Neural cell (in vitro differentiated cells): ENCODE results near the gene TXLNA. TPM values are rescaled to one million over a fixed set of nuclear protein-coding genes. Genes with fewer than 3 reads are reported as not detected.

ENCODE experiments used
- H2AFZ ChIP-seq: fragments of 200-600, 300-800 bp; sonication (generic), shearing (Covaris generic); 2 replicates; pipeline ENCODE4 v1.6.0; 2014; ENCODE audit warnings: low read depth, mild to moderate bottlenecking, antibody characterized with exemption, low read length, moderate library complexity
- H3F3A ChIP-seq: fragments of 200-600 bp; shearing (Covaris generic); 2 replicates; pipeline ENCODE4 v1.6.1; 2016; ENCODE audit warnings: mild to moderate bottlenecking, moderate library complexity, mixed read lengths, antibody characterized with exemption, low read length; ENCODE audit not compliant: insufficient read depth, poor library complexity, severe bottlenecking
- H3K27ac ChIP-seq: fragments of 200-600, 300-800 bp; sonication (generic), shearing (Covaris generic); 2 replicates; pipeline ENCODE4 v1.5.1; 2014; ENCODE audit warnings: mild to moderate bottlenecking, low read length, moderate library complexity
- H3K27me3 ChIP-seq: fragments of 300-800, 200-600 bp; sonication (generic), shearing (Covaris generic); 2 replicates; pipeline ENCODE4 v1.6.0; 2014; ENCODE audit warnings: mild to moderate bottlenecking, low read depth, low read length, moderate library complexity; ENCODE audit not compliant: insufficient read depth
- H3K36me3 ChIP-seq: fragments of 300-800, 200-600 bp; sonication (generic), shearing (Covaris generic); 2 replicates; pipeline ENCODE4 v1.5.1; 2014; ENCODE audit warnings: mild to moderate bottlenecking, antibody characterized with exemption, low read length, moderate library complexity; ENCODE audit not compliant: insufficient read depth
- H3K4me2 ChIP-seq: fragments of 300-800, 200-600 bp; sonication (generic), shearing (Covaris generic); 2 replicates; pipeline ENCODE4 v1.6.0; 2014; ENCODE audit warnings: mild to moderate bottlenecking, low read length
- H3K4me3 ChIP-seq: fragments of 300-800, 200-600 bp; sonication (generic), shearing (Covaris generic); 2 replicates; pipeline ENCODE4 v1.5.1; 2014; ENCODE audit warnings: mild to moderate bottlenecking, low read length, moderate library complexity
- H3K79me2 ChIP-seq: fragments of 200-600 bp; shearing (Covaris generic); replicated peaks from 2 replicates; pipeline ENCODE4 v1.6.0; 2014; ENCODE audit warnings: mild to moderate bottlenecking, low read length, moderate library complexity; ENCODE audit not compliant: insufficient read depth
- H3K9ac ChIP-seq: fragments of 300-800, 200-600 bp; sonication (generic), shearing (Covaris generic); 2 replicates; pipeline ENCODE4 v1.6.1; 2016; ENCODE audit warnings: mild to moderate bottlenecking, low read length, mixed read lengths
- H3K9me2 ChIP-seq: fragments of 200-600 bp; shearing (Covaris generic); 2 replicates; pipeline ENCODE4 v1.6.1; 2016; ENCODE audit warnings: mild to moderate bottlenecking, low read length, mixed read lengths; ENCODE audit not compliant: insufficient read depth
- H3K9me3 ChIP-seq: fragments of 200-600, 300-800 bp; sonication (generic), shearing (Covaris generic); 2 replicates; pipeline ENCODE4 v1.6.1; 2016; ENCODE audit warnings: mild to moderate bottlenecking, mixed run types, low read length, moderate library complexity, mixed read lengths
- H4K20me1 ChIP-seq: fragments of 200-600 bp; shearing (Covaris generic); 2 replicates; pipeline ENCODE4 v1.6.1; 2016; ENCODE audit warnings: mild to moderate bottlenecking, mixed run types; ENCODE audit not compliant: insufficient read depth
- CTCF ChIP-seq: fragments of 450-650 bp; IDR thresholded peaks from 2 replicates; pipeline ENCODE4 v1.5.1; 2014; ENCODE audit warnings: antibody characterized with exemption, mild to moderate bottlenecking, moderate library complexity; ENCODE audit not compliant: poor library complexity, severe bottlenecking
- EP300 ChIP-seq: fragments of 450-650 bp; conservative IDR thresholded peaks from 2 replicates; pipeline ENCODE4 v1.6.1; 2014; ENCODE audit warnings: antibody characterized with exemption, mild to moderate bottlenecking, moderate library complexity; ENCODE audit not compliant: poor library complexity, severe bottlenecking
- EZH2 ChIP-seq: fragments of 200-600, 300-800 bp; shearing (Covaris generic), sonication (generic); IDR thresholded peaks from 2 replicates; pipeline ENCODE4 v1.6.1; 2014; ENCODE audit warnings: antibody characterized with exemption, low read length, borderline replicate concordance, mild to moderate bottlenecking; ENCODE audit not compliant: insufficient read depth, poor library complexity, severe bottlenecking
- MXI1 ChIP-seq: fragments of 450-650 bp; conservative IDR thresholded peaks from 2 replicates; pipeline ENCODE4 v1.6.1; 2014; ENCODE audit warnings: antibody characterized with exemption, mild to moderate bottlenecking; ENCODE audit not compliant: poor library complexity, severe bottlenecking
- POLR2AphosphoS5 ChIP-seq: IDR thresholded peaks from 2 replicates; pipeline ENCODE4 v1.6.1; 2012
- RAD21 ChIP-seq: fragments of 450-650 bp; conservative IDR thresholded peaks from 2 replicates; pipeline ENCODE4 v1.6.1; 2014; ENCODE audit warnings: antibody characterized with exemption, mild to moderate bottlenecking, moderate library complexity
- REST ChIP-seq: IDR thresholded peaks from 2 replicates; pipeline ENCODE4 v1.6.1; 2012; ENCODE audit warnings: borderline replicate concordance
- SMC3 ChIP-seq: fragments of 450-650 bp; conservative IDR thresholded peaks from 2 replicates; pipeline ENCODE4 v1.6.1; 2014; ENCODE audit warnings: antibody characterized with exemption, mild to moderate bottlenecking, moderate library complexity; ENCODE audit not compliant: poor library complexity
- TAF1 ChIP-seq: IDR thresholded peaks from 2 replicates; pipeline ENCODE4 v1.6.1; 2012; ENCODE audit warnings: low read depth
- polyA plus RNA-seq: library from polyadenylated mRNA; depleted of rRNA; stranded (reverse); fragments of >200 nt; gene quantifications from 2 replicates; pipeline ENCODE4 v1.2.3, GENCODE V29; 2014

TXLNA gene
- polyA plus RNA-seq, 1 donor from 2014 or later = 34.5 TPM

GRCh38 chr1:32224285-32224684 is 44.8 kb downstream of the TXLNA start:
- TF ChIP-seq TAF1 (no peak), POLR2AphosphoS5 (no peak), EZH2 (no peak), MXI1 (no peak), RAD21 (no peak), CTCF (no peak), REST (no peak), SMC3 (no peak), EP300 (no peak)
- no peaks in the 10 kb centered on the region for H3K9me3 ChIP-seq
- no peak overlapping the region for H3K4me2 ChIP-seq
- peaks cover 22% of the 10 kb centered on the region for H3K79me2 ChIP-seq
- no peak overlapping the region for H3K27ac ChIP-seq
- no peaks in the 10 kb centered on the region for H3K36me3 ChIP-seq
- no peaks in the 10 kb centered on the region for H3F3A ChIP-seq
- H3K27me3 ChIP-seq = no peaks in the 10 kb centered on the region
- H4K20me1 ChIP-seq = no peaks in the 10 kb centered on the region
- H3K9ac ChIP-seq = no peak overlapping the region
- no peaks in the 10 kb centered on the region for H3K9me2 ChIP-seq
- H2AFZ ChIP-seq = no peak overlapping the region
- H3K4me3 ChIP-seq = no peak overlapping the region

- Histone ChIP-seq H3K9ac (no peak overlapping the region), H3K9me2 (no peaks in the 10 kb centered on the region), H3K36me3 (peaks cover 5% of the 10 kb centered on the region)
Measured at GRCh38 chr1:32228771-32229170, 49.3 kb downstream of the TXLNA start.

More at GRCh38 chr1:32228771-32229170, 49.3 kb downstream of the TXLNA start:
- H3K79me2 ChIP-seq = no peaks in the 10 kb centered on the region
- H3F3A ChIP-seq = no peaks in the 10 kb centered on the region
- no peak overlapping the region for H3K4me3 ChIP-seq
- H4K20me1 ChIP-seq = no peaks in the 10 kb centered on the region
- H3K4me2 ChIP-seq = no peak overlapping the region
- H2AFZ ChIP-seq = no peak overlapping the region
- H3K9me3 ChIP-seq = no peaks in the 10 kb centered on the region
- TF ChIP-seq SMC3 (no peak), MXI1 (no peak), TAF1 (no peak), EZH2 (no peak), CTCF (no peak), RAD21 (no peak), REST (no peak), EP300 (no peak), POLR2AphosphoS5 (no peak)
- no peak overlapping the region for H3K27ac ChIP-seq
- no peaks in the 10 kb centered on the region for H3K27me3 ChIP-seq
